AG08395 (cell line): Measurements from ENCODE around the gene ARMC9.
"Not testable (repeated sequence)": the region's sequence is repeated elsewhere in the genome, so short reads cannot be mapped to it uniquely, and the experiment has no call there.

Source experiments
- DNase-seq: peaks from one replicate; pipeline ENCODE4 v3.0.0; 2012; ENCODE audit warnings: mixed read lengths, low spot score

Gene ARMC9

DNA sequence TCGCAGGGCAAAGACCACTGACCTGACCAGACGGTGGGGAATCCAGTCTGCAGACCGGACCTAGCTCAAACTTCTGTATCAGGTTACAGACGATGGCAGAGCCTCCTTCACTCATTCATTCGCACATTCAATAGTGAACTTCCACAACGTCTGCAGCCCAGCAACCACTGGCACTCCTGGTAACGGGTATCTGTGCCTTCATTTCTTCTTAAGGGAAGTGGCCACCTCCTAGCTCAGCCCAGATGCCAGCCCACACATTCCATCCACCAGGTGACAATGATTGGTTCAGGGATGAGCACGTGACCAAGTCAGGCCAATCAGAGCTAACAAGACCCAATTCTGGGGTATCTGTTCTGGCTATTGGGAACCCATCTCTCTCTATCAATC lies 15.9 kb upstream of the ARMC9 start:
- DNase-seq, result no peak

DNA sequence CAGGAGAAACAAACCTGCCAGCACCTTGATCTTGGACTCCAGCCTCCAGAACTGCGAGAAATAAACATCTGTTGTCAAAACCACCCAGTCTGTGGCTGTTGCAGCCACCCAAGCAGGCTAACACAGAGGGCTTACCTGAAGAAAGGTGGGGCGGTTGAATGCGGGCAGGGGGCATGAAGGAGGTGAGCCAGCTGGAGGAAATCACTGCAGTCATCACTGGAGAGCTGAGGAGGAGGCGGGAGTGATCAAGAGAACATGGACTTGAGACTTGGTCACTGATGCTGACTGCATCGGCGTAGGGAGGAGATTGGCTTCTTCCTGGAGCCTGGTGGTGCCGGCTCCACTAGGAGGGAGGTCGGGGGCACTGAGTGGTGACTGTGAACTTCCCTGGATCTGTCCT lies 14.6 kb upstream of the ARMC9 start:
- DNase-seq, result no peak

DNA sequence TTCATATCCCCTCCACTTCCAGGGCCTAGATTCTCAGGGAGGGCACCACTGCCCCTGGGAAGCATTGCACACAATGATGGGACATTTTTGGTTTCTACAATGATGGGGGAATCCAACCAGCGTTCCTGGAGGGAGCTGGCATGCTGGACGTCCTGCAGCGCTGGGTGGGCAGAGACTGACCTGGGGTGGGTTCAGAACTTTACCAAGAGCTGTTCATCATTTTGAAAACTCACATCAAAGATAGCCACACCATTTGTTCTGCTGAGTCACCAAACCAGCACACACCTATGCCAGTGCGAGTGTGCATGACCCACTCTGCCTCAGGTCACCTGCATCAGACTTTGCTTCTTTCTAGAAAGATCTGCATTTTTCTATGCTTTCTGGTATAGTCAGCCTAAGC lies 14.1 kb upstream of the ARMC9 start:
- no peak for DNase-seq

DNA sequence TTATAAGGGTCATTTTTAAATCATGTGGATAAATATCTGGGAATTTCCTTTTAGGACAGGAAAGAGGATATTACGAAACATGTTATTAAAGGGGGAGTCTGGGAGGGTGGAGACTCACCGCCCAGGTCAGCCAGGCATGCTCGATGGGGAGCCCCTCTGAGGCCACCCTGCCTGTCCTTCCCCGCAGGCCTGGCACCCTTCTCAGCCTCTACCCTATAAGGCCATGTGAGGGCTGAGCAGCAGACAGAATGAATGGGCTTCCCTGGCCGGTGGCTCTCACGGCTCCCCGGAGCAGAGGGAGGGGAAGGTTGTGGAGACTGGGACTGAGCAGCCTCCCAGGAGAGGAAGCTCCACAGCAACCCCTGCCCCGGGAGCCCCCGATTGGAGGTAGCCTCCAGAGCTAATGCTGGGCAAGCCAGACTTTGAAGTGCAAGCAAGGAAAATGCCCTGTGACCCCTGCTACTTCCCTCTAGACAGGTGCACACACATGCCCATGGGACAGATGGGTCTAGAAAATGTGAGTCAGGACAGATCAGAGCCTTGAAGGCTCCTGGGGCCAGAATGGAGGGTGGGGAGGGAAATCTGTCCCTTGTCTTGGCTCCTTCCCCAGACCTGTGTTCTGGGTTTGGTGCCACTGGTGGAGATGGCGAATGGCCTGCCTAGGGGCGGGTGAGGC lies 13.2 kb upstream of the ARMC9 start:
- no peak for DNase-seq

DNA sequence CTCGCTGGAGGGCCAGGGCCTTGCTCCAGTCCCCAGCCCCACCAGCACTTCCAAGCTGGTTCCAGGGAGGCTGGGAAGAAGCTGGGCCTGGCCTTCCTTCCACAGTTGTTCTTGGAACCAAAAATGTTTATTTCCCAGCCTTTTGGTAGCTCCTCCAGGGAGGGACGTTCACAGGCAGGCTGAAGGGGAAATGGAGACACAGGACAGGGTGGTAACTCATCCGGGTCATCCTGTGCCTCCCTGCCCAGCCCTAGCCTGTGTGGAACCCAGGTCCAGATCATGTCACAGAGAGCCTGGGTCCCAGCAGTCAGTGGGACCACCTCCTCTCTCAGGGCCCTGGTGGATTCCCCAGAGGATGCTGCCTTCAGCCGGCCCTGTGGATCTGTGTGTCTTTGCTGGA lies 12.5 kb upstream of the ARMC9 start:
- DNase-seq, result no peak

DNA sequence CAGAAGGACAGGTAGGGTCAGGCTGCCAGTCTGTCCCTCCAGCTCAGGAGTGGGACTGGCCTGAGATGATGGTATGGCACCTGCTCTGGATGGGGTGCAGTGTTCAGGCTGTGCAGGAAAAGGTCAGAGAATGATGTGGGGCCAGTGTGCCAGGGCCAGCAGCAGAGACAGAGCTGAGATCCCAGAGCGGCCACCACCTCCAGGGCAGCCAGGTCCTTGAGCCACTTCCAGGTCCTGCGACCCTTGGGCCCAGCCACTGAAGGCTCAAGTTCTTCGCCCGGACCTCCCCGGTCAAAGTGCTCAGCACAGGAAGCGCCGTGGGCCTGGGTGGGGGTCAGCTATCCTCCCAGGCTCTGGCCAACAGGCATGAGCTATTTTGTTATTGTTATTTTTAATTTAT lies 12.1 kb upstream of the ARMC9 start:
- no peak for DNase-seq

DNA sequence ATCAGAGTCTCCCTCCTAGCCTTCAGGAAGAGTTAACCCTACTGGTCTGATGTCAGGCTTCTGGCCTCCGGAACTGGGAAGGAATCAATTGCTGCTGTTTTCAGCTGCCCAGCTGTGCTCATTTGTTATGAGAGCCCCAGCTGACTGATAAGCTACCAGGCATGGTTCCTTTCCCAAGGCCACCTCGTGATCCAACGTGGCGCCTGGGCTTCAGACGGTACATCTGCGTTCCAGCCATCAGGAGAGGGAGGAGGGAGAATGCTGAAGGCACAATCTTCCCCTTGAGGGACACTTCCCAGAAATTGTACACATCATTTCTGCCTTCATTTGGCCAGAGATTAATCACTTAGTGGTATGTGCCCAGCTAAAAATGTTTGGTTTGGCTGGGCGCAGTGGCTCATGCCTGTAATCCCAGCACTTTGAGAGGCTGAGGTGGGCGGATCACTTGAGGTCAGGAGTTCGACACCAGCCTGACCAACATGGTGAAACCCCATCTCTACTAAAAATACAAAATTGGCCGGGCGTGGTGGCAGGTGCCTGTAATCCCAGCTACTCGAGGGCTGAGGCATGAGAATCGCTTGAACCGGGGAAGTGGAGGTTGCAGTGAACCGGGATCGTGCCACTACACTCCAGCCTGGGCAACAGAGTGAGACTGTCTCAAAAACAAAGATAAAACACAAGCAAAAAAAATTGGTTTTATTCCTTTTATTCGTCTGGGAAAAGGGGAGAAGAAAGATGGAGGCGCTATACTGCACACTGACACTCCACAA lies 10.5 kb upstream of the ARMC9 start:
- peak; percentile 58 for DNase-seq

DNA sequence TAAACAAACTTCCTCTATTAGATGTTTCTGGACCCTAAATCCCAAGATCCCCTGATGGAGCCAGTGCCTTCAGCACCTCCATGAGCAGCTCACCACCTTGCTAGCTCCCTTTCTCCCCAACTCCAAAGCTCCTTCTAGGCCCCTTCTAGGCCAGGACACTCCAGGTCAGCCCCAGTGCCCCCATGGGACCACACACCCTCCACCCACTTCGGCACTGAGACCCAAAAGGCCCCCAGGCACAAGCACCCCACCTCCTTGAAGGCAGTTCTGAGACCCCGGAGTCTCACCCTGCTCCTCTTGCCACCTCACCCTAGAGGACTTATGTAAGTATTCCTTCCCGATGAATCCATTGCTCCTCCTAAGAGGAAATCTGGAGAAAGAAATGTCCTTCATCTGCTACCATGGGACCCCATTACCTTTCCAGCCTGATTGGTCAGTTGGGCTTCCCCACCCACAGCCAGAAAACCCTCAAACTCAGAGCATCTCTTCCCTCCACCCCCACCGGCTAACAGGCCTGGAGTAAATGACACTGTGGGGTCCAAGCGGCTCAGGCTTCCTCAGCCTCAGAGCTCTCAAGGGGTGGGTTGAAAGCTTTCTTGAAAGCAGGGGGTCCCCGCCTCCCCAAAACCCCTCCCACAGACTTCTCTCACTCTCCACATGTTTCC lies 9.8 kb upstream of the ARMC9 start:
- DNase-seq, result no peak

DNA sequence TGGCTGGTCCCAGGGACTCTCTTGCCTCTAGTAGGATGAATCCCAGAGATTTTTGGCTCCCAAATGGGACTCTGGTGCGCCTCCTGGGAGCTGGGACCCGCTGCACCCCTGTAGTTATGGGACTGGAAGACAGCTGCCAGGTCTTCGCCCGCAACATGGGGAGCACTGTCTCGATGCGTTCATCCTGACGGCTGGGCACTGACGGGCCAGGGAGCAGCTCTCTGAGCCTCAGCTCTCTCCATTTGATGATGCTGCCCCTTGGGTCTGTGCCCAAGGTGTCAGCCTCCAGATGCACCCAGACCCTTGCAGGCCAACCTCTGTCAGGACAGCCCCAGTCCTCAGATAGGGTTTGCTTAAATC lies 9.3 kb upstream of the ARMC9 start:
- no peak for DNase-seq

DNA sequence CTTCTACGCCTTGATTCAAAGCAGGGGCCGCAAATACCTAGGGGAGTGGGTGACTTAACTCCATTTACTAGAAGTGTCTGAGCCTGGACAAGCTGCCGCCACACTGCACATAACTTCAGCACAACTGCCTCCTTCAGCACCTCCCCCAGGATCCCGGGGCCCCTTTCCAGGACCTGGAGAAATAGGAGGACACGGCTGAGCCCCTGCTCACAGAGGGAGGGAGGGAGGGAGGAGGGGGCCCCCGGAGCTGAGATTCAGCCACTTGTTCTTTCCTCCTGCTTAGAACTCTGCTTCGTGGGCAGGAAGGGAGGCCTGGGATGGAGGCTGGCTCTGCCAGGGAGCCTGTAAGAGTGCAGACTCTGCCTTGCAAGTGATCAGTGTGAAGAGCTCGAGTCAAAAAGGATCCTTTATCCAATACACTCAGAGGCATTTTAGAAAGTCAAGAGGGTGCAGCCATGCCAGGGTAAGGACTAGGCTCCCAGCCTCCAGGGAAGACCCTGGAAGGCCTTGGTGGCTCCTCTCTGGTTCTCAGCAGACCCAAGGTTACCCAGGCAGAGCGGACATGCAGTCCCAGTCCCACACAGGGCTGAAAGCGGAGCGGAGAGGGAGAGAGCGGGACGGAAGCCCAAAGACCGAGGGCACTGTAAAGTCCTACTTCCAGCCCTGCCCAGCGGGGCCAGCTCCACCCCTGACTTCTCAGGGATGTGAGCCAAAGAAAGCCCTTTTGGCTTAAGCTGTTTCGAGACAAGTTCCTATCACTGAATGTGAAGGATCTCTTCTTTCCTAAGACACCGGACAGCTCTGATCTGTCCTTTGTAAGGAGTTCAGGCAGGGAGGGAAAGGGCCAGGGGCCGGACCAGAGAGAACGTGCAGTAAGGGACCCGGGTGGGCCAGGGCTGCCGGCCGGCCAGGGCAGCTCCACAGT lies 8.6 kb upstream of the ARMC9 start:
- peak; percentile 69 for DNase-seq

DNA sequence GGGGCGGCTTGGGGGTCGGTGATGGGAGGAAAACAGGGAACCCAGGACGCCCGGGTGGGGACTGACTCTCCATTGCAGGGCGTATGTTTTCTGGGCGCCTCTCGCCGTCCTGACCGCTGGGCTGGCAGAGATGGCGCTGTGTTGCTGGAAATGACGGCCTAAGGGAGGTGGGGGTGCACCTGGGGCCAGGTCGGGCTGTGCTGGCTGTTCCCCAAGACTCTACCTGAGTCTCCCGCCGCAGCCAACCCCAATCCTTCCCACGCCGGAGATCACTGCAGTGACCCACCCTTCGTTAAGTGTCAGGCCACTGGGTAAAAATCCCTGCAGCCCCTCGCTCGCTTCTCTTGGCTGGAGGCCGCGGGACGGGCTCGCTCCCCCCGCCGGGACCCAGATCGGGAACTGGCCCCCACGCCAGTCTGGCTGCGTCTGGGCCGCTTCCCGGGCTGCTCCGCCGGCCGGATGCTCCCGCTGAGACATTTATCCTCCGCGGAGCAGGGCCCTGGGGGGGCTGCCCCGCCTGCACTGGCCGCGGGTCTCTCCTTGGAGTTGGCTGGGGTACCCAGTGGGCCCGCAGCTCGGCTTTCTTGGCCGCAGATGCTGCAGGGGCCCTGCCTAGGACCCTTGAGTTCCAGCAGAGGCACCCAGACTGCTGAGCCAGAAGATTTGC lies 7.8 kb upstream of the ARMC9 start:
- DNase-seq, result peak; percentile 56

DNA sequence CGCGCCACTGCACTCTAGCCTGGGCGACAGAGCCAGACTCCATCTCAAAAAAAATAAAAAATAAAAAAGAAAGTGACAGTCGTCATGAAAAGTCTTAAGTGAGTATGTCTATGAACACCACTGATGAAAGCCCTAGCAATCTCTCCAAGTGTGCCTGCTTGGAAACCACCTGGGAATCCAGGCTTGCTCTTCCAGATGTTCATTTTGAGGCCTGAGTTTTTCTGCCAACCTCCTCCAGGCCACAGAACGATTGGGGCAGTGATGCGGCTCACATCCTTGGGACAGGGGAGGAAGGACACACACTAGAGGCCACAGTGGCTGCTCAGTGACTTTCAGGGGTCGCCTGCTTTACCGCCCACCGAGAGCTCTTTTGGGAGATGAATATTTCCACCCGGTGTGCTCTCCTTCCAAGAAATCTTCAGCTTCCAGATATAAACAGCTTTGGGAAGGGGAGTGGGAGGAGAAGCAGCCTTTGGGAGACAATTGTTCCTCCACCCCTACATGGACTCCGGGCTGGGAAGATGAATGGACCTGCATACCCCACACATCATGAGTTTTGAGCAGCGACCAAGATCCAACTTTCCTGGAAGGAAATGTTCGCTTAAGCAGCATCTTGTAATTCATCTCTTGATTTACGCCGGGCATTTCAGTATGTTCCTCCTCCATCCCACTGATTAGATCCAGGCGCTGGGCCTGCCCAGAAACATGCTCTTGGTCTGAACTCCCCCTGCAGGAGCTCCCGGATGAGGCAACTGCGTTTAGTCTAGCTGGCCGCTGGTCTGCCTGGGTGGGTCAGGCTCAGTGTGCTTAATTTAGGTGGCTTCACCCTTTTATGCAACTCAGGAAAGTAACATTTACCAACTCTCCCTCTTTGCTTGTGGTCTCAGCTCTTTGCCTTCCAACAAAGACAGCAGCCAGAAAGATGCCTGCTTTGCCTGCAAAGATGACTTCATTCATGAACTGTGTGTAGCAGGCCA lies 6.2 kb upstream of the ARMC9 start:
- DNase-seq, result peak; percentile 84

DNA sequence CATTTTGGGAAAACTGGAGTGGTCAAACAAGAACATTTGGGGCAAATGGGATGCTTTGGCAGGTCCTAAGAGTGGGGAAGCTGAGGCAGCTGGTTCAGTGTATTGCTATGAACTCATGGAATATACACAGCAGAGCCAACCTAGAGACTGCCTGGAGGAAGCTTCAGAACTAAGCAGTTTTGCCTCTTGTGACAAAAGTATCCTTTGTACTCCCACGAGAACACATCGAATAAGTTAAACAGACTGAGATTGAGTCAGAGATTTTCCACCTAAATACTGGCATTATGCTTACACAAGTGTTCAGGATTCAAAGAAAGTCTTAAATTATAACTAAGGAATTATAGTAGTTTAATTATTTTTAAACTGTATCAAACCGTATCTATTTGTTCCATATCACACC lies 5.2 kb upstream of the ARMC9 start:
- no peak for DNase-seq

DNA sequence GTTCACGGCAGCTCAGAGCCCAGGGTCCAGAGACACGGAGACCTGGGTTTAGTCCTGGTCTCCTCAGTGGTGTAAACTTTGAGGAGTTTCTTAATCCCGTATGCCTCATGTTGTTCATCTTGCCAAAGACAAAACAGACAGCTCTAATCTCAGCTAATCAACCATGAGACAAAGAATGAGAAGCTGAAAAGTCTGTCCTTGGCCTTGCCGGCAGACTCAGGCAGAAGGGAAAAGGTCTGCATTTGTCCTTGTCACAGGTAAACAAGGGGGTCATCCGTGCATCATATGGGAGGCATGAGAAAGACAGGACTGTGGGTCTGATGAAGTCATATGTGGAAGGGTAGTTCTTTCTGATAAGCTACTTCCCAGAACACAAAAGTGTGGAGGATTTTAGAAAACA lies 1.8 kb upstream of the ARMC9 start:
- no peak for DNase-seq

DNA sequence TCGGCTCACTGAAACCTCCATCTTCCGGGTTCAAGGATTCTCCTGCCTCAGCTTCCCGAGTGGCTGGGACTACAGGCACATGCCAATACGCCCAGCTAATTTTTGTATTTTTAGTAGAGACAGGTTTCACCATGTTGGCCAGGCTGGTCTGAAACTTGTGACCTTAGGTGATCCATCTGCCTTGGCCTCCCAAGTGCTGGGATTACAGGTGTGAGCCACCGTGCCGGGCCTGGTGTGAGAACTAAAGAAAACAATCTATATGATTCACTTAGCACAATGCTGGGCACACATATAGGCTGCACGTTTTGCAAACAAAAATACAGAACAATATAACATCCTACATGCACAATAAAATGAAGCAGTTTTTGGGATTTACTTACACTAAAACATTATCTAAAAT lies 1.2 kb upstream of the ARMC9 start:
- not testable (repeated sequence) for DNase-seq

DNA sequence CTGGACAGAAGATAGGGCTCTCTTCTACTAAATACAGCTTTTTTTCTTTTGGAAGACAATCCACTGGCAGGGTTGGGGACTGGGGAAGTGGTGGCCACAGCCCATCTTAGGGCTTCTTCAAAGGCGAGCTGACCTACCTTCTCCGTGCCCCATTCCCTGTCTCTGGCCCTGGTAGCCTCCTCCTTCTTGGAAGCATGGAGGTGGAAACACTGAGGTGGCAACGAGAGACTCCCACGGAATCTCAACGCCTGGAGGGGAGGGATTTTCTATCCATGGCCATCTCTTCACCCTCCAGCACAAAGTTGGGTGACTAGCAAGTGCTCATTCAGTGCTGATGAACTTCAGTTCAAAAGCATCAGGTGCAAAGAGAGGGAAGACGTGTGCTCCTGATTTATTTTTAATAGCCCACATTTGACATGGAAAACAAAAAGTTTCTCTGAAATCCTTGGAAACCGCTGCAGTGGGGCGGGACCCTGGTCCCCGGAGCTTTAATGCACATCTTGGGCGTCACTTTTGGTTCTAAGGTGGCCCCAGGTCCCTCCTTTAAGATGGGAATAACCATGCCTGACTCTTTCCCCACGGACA lies 633 bp upstream of the ARMC9 start:
- DNase-seq, result no peak

DNA sequence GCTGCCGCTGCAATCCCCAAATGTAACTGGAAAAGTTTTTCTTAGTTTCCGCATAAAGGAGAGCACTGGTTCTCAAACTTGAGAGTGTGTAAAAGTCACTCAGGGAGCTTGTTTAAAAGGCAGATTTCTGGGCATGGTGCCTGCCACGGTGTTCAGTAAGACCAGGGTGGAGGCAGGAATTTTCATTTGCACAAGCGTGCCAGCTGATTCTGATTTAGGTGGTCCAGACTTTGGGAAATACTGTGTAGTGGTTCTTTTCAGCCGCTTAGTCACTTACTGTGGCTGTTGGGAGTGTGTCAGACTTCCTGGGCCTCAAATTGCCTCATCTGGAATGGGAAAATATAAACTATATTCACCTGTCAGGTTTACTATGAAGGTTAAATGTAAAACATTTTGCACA lies 788 bp downstream of the ARMC9 start:
- DNase-seq, result no peak

DNA sequence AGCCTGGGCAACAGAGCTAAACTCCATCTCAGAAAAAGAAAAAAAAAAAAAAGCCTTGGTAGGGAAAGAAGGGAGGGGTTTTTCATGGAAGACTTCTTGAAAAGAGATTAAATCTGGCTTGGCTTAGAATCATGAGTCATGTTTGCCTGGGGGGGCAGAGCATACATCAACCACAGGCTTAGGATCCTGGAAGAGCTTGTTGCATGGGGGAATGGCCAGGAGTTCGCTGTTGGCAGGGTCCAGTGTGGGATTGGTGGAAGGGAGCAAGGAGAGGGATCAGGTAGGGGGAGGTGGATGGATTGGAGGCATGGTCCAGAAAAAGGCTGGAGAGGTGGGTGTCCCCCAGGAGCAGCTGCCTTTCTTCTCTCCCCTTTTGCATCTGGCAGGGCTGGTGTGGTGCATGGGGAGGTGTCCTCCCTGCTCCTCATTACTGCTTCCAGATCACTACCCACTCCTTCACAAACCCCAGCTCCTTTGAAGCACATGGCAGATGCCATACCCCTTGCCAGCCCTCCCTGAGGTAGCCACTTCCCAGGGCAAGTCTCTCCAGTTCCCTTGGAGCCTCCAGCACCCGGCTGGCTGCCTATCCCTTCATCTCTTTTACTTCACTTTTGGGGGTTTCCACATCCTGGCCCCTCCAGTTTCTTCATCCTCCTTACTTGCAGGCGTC lies 2.5 kb downstream of the ARMC9 start:
- peak; percentile 60 for DNase-seq

DNA sequence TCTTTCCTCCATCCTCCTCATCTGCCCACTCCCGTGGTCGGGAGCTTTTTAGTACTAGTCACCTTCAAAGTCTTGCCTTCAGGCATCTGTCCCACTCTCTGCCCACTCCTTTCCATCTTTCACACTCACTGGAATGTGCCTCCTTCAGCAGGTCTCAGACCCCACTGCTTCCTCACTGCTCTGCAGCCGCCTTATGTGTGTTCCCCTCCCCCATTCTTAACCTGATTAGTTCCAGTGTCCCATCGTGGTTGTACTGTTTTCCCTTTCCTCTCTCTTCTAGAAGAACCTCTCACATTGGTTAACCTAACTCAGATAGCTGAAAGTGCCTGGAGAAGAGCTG lies 3.0 kb downstream of the ARMC9 start:
- DNase-seq, result no peak

DNA sequence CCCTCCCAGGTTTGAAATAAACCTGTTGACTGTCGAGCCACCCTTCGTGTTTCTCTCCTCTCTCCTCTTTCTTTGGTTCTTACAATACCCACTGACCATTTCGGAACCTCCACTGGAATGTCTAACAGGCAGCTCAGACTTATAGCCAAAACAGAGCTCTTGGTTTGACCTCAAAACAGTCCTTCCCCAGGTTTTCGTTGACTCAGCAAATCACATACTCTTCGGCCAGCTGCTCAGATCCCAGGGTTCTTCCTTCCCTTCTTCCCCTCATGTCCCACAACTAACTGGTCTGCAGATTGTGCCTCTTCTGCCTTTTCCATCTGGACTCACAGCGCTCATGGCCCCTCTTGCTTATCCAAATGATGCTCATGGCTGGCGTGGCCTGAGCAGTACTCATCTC lies 4.7 kb downstream of the ARMC9 start:
- no peak for DNase-seq
